Activated effector memory CD4-positive, alpha-beta T cell treated with Interleukin-2 at 50 U/mL for 16 hours (primary cell): ENCODE data around the gene ATG16L2.
"Not testable (repeated sequence)": the region's sequence is repeated elsewhere in the genome, so short reads cannot be mapped to it uniquely, and the experiment has no call there.

Experiments
- DNase-seq: peaks from one replicate; pipeline ENCODE4 v3.0.0-alpha.2; 2020

Gene ATG16L2

GRCh38 chr11:72826942-72827480 lies 12.8 kb downstream of the ATG16L2 start:
- DNase-seq: no peak

DNA sequence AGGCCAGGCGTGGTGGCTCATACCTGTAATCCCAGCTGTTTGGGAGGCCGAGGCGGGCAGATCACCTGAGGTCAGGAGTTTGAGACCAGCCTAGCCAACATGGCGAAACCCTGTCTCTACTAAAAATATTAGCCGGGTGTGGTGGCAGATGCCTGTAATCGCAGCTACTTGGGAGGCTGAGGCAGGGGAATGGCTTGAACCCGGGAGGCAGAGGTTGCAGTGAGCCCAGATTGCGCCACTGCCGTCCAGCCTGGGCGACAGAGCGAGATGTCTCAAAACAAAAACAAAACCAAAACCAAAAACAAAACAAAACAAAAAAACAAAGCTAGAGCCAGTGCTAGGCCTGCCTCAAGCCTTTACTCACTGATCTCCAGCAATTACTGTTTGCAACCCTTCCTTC lies 13.4 kb downstream of the ATG16L2 start:
- DNase-seq: not testable (repeated sequence)

GRCh38 chr11:72828081-72828567 lies 13.9 kb downstream of the ATG16L2 start:
- DNase-seq: no peak

DNA sequence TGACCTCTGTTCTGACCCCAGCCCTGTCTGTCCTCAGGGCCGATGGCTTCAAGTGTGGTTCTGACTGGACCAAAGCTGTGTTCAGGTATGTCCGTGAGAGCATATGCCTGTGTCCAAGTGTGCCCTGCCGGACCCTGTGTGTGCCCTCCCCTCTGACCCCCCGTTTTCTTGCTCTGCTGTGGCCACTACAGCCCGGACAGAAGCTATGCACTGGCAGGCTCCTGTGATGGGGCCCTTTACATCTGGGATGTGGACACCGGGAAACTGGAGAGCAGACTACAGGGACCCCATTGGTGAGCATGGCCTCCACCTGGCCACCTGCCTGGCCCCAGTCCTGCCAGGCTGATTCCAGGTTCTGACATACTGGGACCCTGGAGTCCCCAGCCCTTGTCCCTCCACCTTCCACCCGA lies 14.5 kb downstream of the ATG16L2 start:
- no peak for DNase-seq

DNA sequence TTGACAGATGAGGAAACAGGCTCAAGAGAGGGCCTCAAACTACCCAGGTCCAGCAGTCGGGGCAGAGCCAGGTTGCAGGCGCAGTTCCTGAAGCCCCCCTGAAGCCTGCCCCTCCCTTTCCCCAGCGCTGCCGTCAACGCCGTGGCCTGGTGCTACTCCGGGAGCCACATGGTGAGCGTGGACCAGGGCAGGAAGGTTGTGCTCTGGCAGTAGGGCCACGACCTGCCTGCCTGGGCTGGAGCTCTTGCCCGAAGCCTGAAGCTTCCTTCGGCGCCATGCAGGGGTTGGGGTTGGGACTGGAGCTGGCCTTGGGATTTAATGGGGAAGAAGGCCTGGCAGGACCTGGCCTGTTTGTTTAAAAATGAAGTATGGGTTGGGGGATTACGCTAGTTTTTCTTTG lies 15.0 kb downstream of the ATG16L2 start:
- no peak for DNase-seq

DNA sequence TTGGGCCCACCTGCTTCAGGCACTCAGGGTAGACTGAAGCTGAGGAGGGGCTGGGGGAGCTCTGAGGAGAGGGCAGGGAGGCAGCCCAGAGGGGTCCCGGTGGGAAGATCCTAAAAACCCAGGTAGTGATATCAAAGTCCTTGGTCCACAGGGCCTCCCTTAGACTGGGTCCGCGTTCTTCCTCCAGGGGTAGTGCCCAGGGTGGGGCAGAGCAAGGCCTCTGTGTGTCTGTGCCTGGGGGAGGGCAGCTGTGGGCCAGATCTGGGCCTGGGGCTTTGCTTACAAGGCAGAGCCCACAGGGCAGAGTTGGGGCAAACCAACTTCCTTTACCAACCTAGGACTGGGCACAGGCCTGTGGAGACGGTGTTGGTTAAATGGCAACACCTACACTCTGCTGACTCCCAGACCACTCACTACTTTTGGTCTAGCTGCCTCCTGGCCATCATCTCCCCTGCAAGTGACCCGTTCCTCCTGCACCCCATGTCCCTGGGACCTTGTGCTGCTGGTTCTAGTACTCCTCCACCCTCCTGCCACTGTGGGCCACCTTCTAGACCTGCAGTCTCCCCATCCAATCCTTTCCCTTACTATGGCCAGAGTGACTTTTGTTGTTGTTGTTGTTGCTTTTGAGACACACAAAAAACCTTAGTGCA lies 15.8 kb downstream of the ATG16L2 start:
- DNase-seq: no peak

DNA sequence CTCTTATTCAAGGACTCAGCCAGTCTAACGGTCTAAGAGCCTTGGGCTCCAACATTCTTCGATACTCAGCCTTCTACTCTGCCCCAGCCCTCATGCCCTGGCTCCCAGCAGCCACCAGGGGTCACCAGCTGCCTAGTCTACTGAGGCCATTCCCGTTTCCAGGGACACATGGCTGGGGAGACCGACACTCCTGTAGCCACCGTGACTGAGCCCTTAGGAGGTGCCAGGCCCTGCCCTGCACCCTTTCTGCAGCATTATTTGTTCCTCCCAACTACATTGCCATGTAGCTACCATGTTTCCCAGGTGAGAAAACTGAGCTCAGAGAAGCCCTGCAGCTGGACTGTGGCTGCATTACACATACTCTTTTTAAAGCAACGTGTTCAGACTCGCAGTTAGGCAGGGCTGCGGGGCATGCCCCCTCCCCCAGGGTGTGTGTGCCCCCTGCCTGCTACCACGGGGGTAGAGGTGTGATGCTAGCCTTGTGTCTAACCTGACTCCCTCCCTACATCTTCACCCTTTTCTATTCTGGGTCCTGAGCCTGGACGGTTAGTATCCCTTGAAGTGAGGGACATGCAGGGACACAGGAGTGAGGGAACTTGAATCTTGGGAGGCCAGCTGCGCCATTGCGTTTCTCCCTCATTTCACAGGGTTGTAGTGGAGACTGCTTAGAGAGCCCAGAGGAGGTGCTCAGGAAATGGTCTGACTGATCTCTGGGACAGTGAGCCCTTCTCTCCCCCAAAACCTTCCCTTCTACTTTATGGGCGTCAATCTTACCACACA lies 17.5 kb downstream of the ATG16L2 start:
- peak; percentile 34 for DNase-seq

DNA sequence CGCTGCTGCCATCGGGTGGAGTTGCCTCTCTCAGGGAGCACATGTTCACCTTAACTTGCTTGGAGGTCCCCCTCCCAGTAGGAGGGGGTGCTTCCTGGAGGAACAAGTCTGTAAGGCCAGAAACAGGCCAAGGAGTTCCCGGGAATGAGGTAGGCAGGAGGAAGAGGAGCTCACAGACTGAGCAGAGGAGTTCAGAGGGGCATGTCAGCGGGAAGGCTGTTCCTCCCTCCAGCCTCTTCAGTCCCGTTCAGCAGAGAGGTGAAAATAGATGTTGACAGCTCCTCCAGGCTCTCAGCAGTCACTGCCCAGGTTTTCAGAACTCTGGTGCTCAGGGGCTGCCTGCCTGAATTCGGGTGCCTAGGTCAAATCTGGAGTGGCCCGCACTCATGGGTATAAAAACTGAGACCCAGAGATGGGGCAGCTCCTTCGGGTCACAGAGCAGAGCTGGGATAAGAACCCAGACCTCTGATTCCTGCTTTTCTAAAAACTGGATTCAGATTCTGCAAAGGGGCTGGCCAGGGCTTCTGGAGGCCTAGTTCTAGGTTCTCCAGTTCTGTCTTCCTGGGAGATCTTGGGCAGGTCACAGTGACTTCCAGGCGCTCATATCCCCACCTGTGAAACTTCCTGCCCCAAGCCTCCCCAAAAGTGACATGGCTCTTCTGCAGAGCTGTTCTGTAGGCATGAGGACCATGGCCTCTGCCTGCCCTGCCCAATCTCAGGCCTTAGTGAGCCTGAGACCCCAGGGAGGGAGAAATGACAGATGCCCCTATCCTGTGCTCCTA lies 18.3 kb downstream of the ATG16L2 start:
- DNase-seq: no peak

DNA sequence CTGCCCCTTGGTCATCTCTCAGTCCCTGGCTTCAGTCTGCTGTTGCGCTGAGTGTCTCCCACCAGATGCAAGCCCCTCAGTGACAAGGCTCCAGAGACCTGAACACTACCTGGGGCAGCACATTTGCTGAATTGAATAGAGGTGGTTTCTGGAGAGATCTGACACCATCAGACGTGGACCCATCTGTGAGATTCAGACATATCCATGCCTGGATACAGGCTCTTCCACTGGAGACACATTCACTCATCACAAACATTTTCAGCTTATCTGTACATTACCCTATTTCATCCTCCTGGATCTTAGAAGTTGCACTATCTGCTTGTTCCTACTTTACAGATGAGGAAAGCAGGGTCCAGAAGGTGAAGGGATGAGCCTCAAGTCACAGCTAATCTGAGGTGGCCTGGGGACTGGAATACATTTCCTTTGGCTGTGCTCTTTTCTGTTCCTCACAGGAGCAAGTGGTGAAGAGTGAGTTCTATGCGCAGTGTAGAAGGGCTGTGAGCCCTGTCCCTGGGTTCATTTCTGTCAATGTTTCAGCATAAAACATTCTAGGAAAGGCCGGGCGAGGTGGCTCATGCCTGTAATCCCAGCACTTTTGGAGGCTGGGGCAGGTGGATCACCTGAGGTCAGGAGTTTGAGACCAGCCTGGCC lies 19.0 kb downstream of the ATG16L2 start:
- DNase-seq: no peak

DNA sequence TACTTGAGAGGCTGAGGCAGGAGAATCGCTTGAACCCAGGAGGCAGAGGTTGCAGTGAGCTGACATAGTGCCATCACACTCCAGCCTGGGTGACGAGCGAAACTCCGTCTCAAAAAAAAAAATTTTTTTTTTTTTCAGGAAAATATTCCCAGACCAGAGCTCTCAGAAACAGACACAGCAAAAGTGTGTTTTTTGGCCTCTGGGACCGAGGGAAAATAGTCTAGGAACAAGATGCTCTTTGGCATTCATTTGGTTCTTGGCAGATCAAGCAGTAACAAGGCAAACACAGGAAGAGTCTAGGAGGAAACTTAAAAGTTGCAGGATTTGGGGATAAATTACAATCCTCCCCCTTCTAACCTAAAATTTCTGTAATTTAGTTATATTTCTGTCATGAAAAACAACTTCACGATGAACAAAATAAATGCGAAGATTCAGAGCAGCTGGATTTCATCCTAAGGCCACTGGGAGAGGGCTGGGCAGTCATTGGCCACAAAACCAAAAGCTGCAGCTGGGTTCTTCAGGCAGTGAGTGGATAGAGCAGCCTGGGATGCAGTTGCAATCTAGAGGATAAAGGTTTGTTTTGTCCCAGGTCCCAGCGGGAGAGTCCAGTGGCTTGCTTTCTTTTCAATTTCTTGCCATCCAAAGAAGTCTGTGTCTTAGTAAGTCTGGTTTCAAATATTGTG lies 19.7 kb downstream of the ATG16L2 start:
- DNase-seq: no peak

GRCh38 chr11:72834905-72835304 lies 20.7 kb downstream of the ATG16L2 start:
- no peak for DNase-seq

DNA sequence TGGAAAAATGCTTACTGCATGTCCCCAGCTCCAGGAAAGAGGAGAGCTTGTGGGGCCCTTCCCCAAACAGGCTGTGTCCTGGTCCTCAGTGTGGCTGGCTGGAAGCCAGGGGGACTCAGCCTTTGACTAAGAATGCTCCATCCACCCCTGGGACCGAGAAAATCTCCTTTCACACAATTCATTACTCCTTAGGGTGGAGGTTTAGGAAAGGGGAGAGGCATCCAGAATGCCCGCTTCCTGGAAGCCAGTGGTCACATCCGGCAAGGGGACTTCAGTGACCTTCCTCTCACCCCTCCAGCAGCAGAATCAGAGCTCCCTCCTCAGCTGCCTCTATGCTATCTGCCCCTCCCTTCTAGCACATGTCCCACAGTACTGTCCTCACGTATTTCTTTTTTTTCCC lies 21.9 kb downstream of the ATG16L2 start:
- DNase-seq: no peak

GRCh38 chr11:72838691-72839305 lies 24.6 kb downstream of the ATG16L2 start:
- no peak for DNase-seq

DNA sequence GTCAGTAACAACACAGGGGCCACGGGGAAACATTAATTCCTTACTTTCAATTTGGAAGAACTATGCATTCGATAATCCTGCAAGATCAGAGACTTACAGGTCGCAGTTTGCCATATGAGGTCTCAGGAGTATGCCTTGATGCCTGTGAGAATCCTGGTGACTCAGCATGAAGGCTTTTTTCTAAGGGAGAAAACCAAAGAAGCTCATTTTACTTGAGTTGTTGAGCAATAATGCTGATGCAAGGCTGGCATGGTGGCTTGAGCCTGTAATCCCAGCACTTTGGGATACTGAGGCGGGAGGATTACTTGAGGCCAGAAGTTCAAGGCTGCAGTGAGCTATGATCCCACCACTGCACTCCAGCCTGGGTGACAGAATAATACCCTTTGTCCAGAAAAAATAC lies 26.6 kb downstream of the ATG16L2 start:
- no peak for DNase-seq

- DNase-seq: no peak
Measured at GRCh38 chr11:72841397-72841796, 27.2 kb downstream of the ATG16L2 start.

DNA sequence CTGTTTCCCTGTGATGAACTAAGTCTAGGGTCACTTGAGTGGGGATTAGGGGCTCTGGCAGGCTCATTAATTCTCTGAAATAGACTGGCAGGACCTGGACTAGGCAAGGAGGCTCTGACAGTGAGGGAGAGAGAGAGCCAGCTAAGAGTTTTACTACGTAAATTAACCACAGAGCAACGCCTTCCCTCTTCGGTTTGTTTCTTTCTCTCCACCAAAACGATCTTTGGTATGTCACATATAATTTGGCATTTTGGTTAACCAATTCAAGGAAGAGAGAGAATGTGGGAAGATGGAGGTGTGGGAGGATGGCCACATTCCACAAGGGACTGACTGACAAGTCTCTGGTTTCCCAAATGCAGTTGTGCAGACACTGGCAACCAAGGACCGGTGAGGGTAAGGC lies 27.9 kb downstream of the ATG16L2 start:
- no peak for DNase-seq

GRCh38 chr11:72842653-72843330 lies 28.6 kb downstream of the ATG16L2 start:
- DNase-seq: no peak

- DNase-seq: no peak
Measured at GRCh38 chr11:72844356-72844755, 30.1 kb downstream of the ATG16L2 start.

DNA sequence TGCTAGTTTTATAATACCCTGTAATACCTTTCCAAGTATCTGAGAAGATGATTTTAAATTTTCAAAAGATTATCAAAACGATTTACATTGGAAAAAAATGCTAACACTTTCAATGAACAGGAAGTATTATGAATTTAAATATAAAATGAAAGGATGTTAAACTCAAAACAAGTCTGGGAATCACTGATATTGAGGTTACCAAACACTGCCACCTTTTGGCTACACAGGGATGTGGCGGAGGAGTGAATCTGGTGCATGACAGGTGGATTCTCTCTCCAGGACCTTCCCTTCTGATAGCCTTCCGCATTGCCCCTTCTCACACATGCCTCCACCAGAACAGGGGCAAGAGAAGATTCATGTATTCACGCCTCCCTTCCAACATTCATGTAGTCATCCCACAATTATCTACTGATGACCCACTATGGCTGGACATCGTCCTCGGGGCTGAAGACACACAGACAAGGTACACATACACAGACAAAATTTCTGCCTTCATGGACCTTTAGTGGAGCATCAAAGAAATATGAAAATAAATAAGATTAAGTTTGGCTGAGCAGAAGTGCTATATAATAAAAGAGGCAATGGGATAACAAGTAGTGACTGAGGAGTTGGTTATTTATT lies 34.7 kb downstream of the ATG16L2 start:
- no peak for DNase-seq

- no peak for DNase-seq
Measured at GRCh38 chr11:72850832-72851231, 36.6 kb downstream of the ATG16L2 start.

- no peak for DNase-seq
Measured at GRCh38 chr11:72851726-72852125, 37.5 kb downstream of the ATG16L2 start.
